ENCODE measurements around the gene C19orf18.
"Not testable (repeated sequence)": the region's sequence is repeated elsewhere in the genome, so short reads cannot be mapped to it uniquely, and the experiment has no call there.

C19orf18 gene

GRCh38 chr19:57974434-57974833, at the start of gene C19orf18:
Gene C19orf18 (minus strand): TSS chr19:57974534. CDS start chr19:57974432, 102 bp downstream.
- Mint-ChIP-seq H3K27me3 (no peaks in the 10 kb centered on the region), H3K4me3 (no peak within 1 kb of the TSS), H3K4me1 (no peaks in the 10 kb centered on the region), H3K27ac (no peak within 1 kb of the TSS), H3K36me3 (ENCODE audit: low read depth) (peaks cover 69% of the 10 kb centered on the region), H3K9me3 (peaks cover 70% of the 10 kb centered on the region)
- ATAC-seq (no peak), DNase-seq (no peak)

DNA sequence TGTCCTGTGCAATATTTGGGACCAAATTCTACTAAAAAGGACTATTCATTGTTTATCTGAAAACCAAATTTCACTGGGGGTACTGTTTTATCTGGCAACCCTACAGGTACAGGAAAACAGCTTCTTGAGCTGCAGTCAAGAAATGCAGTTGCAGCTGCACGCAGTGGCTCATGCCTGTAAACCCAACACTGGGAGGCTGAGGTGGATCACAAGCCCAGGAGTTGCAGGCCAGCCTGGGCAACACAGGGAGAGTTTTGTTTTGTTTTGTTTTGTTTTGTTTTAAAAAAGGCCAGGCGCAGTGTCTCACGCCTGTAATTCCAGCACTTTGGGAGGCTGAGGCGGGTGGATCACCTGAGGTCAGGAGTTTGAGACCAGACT, 47.9 kb upstream of the C19orf18 start:
- no peak overlapping the region for H3K27ac Mint-ChIP-seq
- no peak overlapping the region for H3K4me3 Mint-ChIP-seq
- H3K9me3 Mint-ChIP-seq = peaks cover 43% of the 10 kb centered on the region
- peaks cover 1% of the 10 kb centered on the region for H3K36me3 Mint-ChIP-seq (ENCODE audit: low read depth)
- ATAC-seq = no peak
- H3K27me3 Mint-ChIP-seq = no peaks in the 10 kb centered on the region
- DNase-seq = no peak
- no peaks in the 10 kb centered on the region for H3K4me1 Mint-ChIP-seq

DNA sequence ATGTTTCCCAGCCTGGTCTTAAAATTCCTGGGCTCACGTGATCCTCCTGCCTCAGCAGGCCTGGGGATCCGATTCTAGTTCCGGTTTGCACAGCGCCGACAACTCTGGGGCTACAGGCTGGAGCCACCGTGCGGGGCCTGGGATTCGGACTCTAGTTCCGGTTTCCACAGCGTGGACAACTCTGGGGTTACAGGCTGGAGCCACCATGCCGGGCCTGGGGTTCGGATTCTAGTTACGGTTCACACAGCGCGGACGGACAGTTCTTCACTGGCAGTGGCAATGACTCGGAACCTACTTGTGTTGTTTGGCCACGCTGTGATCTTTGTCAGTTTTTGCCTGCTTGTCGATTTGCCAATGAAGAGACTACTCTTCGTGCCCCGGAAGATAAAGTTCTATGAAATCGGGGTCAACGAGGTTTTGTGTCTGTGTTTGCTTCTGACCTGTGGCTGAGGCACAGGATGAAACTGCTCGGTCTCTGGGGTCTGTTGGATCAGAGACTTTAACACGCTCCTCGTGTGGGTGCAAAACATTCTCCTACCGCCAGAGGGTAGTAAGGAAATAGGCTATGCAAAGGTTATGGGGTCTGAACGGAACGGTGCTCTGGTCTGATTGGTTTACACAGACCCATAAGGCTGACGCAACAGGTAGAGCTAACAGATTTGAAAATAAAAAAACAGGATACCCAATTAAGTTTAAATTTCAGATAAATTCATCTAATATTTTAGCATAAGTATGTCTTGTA, 47.4 kb upstream of the C19orf18 start:
- DNase-seq (peak; percentile 42), ATAC-seq (peak; percentile 69)
- H3K9me3 Mint-ChIP-seq = peaks cover 43% of the 10 kb centered on the region
- H3K27me3 Mint-ChIP-seq = no peaks in the 10 kb centered on the region
- H3K4me1 Mint-ChIP-seq = no peaks in the 10 kb centered on the region
- H3K27ac Mint-ChIP-seq = no peak overlapping the region
- H3K4me3 Mint-ChIP-seq = no peak overlapping the region
- peaks cover 1% of the 10 kb centered on the region for H3K36me3 Mint-ChIP-seq (ENCODE audit: low read depth)

- DNase-seq (no peak), ATAC-seq (no peak)
- Mint-ChIP-seq H3K36me3 (ENCODE audit: low read depth) (no peaks in the 10 kb centered on the region), H3K4me3 (no peak overlapping the region), H3K4me1 (no peaks in the 10 kb centered on the region), H3K27me3 (peaks cover 4% of the 10 kb centered on the region), H3K27ac (no peak overlapping the region), H3K9me3 (peaks cover 42% of the 10 kb centered on the region)
Measured at GRCh38 chr19:58020129-58020528, 45.8 kb upstream of the C19orf18 start.

- peaks cover 4% of the 10 kb centered on the region for H3K27me3 Mint-ChIP-seq
- ATAC-seq = no peak
- peaks cover 17% of the 10 kb centered on the region for H3K36me3 Mint-ChIP-seq (ENCODE audit: low read depth)
- H3K27ac Mint-ChIP-seq = no peak overlapping the region
- DNase-seq = no peak
- H3K9me3 Mint-ChIP-seq = peaks cover 49% of the 10 kb centered on the region
- peaks cover under 1% of the 10 kb centered on the region for H3K4me1 Mint-ChIP-seq
- no peak overlapping the region for H3K4me3 Mint-ChIP-seq
Measured at GRCh38 chr19:58014141-58014540, 39.8 kb upstream of the C19orf18 start.

- H3K27ac Mint-ChIP-seq = no peak overlapping the region
- peak overlapping the region; percentile 18 for H3K4me3 Mint-ChIP-seq
- peaks cover 4% of the 10 kb centered on the region for H3K4me1 Mint-ChIP-seq
- H3K9me3 Mint-ChIP-seq = peaks cover 60% of the 10 kb centered on the region
- DNase-seq (no peak), ATAC-seq (no peak)
- H3K27me3 Mint-ChIP-seq = no peaks in the 10 kb centered on the region
- peaks cover 45% of the 10 kb centered on the region for H3K36me3 Mint-ChIP-seq (ENCODE audit: low read depth)
Measured at GRCh38 chr19:58010507-58010906, 36.2 kb upstream of the C19orf18 start.

GRCh38 chr19:58009666-58010301, 35.5 kb upstream of the C19orf18 start:
- peaks cover 49% of the 10 kb centered on the region for H3K36me3 Mint-ChIP-seq (ENCODE audit: low read depth)
- ATAC-seq (peak; percentile 57), DNase-seq (peak; percentile 59)
- H3K9me3 Mint-ChIP-seq = peaks cover 63% of the 10 kb centered on the region
- H3K27ac Mint-ChIP-seq = no peak overlapping the region
- H3K4me3 Mint-ChIP-seq = peak overlapping the region; percentile 46
- H3K27me3 Mint-ChIP-seq = no peaks in the 10 kb centered on the region
- H3K4me1 Mint-ChIP-seq = peaks cover 4% of the 10 kb centered on the region

DNA sequence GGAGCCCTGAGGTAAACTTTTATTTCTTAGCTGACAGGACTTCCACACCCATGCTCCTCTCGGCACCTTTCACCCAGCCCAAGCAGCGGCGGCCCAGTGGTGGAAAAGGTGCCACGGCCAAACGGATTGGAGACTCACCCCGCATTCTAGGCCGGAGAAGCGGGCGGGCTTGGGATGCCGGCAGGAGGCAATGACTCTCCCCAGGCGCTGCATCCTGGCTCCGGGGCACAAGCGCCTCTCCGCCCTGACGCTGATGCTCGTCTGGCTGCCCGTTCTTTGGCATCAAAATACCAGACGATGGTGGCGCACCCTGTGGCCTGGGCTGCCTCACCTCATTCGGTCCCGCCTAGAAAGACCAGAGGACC, 34.9 kb upstream of the C19orf18 start:
- DNase-seq = no peak
- ATAC-seq = no peak
- Mint-ChIP-seq H3K9me3 (peaks cover 67% of the 10 kb centered on the region), H3K36me3 (ENCODE audit: low read depth) (peaks cover 51% of the 10 kb centered on the region), H3K27me3 (no peaks in the 10 kb centered on the region), H3K4me3 (peak overlapping the region; percentile 46), H3K4me1 (peaks cover 9% of the 10 kb centered on the region), H3K27ac (no peak overlapping the region)

DNA sequence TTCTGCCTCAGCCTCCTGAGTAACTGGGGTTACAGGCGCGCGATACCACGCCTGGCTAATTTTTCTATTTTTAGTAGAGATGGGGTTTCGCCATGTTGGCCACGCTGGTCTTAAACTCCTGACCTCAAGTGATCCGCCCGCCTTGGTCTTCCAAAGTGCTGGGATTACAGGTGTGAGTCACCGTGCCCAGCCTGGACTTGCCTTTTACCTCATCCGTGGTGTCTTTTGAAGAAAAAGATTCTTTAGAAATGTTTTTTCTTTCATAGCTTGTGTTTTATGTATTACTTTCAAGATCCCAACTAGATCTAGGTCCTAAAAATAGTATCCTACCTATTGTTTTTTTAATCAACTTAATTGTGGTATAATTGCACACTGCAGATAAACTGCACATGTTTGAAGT, 34.5 kb upstream of the C19orf18 start:
- H3K27ac Mint-ChIP-seq, DNase-seq, ATAC-seq, H3K27me3 Mint-ChIP-seq: not testable (repeated sequence)
- H3K4me3 Mint-ChIP-seq = peak overlapping the region; percentile 46
- H3K4me1 Mint-ChIP-seq = peaks cover 13% of the 10 kb centered on the region
- H3K9me3 Mint-ChIP-seq = peaks cover 71% of the 10 kb centered on the region
- peaks cover 55% of the 10 kb centered on the region for H3K36me3 Mint-ChIP-seq (ENCODE audit: low read depth)

- Mint-ChIP-seq H3K4me1 (peaks cover 23% of the 10 kb centered on the region), H3K27me3 (no peaks in the 10 kb centered on the region), H3K9me3 (peaks cover 64% of the 10 kb centered on the region), H3K4me3 (no peak overlapping the region), H3K36me3 (ENCODE audit: low read depth) (peaks cover 67% of the 10 kb centered on the region), H3K27ac (no peak overlapping the region)
- DNase-seq = no peak
- ATAC-seq = no peak
Measured at GRCh38 chr19:58007285-58007684, 33.0 kb upstream of the C19orf18 start.

- H3K27ac Mint-ChIP-seq = peak overlapping the region; percentile 86
- peaks cover 88% of the 10 kb centered on the region for H3K36me3 Mint-ChIP-seq (ENCODE audit: low read depth)
- peaks cover 36% of the 10 kb centered on the region for H3K4me1 Mint-ChIP-seq
- no peaks in the 10 kb centered on the region for H3K27me3 Mint-ChIP-seq
- DNase-seq (no peak), ATAC-seq (no peak)
- peak overlapping the region; percentile 82 for H3K4me3 Mint-ChIP-seq
- H3K9me3 Mint-ChIP-seq = peaks cover 69% of the 10 kb centered on the region
Measured at GRCh38 chr19:58003174-58003828, 29.0 kb upstream of the C19orf18 start.

GRCh38 chr19:58002384-58003173, 28.2 kb upstream of the C19orf18 start, which contains the start of gene ZNF606:
Gene ZNF606 (minus strand): TSS chr19:58002820. CDS start chr19:58001319, 1,501 bp downstream.
- Mint-ChIP-seq H3K4me3 (peak within 1 kb of the TSS; percentile 82), H3K27me3 (no peaks in the 10 kb centered on the region), H3K36me3 (ENCODE audit: low read depth) (peaks cover 91% of the 10 kb centered on the region), H3K9me3 (peaks cover 70% of the 10 kb centered on the region), H3K27ac (peak within 1 kb of the TSS; percentile 86), H3K4me1 (peaks cover 36% of the 10 kb centered on the region)
- ATAC-seq (peak; percentile 97), DNase-seq (peak; percentile 83)

DNA sequence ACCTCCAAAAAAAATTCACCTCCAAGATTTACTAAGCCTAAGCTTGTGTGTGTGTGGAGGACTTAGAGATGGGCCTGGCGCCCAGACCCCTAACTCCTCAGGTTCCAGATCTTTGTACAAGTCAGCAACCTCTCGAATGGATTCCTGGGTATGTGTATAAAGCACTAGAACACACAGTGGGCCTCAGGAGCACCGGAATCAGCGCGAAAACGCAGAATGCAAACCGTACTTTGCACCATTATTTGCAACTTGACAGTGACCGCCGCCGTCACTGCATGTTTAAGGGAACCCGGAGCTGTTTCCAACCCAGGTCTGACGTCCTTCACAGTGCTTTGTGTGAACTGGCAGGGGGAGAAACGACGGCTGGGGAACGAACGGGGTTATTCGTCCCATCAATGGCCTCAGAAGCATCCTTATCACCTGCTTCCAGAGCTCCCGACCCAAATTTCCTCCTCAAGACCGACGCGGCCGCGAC, 27.6 kb upstream of the C19orf18 start:
- H3K4me3 Mint-ChIP-seq = peak overlapping the region; percentile 82
- DNase-seq = peak; percentile 12
- peaks cover 70% of the 10 kb centered on the region for H3K9me3 Mint-ChIP-seq
- peak overlapping the region; percentile 79 for H3K27ac Mint-ChIP-seq
- peaks cover 92% of the 10 kb centered on the region for H3K36me3 Mint-ChIP-seq (ENCODE audit: low read depth)
- peaks cover 36% of the 10 kb centered on the region for H3K4me1 Mint-ChIP-seq
- no peaks in the 10 kb centered on the region for H3K27me3 Mint-ChIP-seq
- ATAC-seq = peak; percentile 17

DNA sequence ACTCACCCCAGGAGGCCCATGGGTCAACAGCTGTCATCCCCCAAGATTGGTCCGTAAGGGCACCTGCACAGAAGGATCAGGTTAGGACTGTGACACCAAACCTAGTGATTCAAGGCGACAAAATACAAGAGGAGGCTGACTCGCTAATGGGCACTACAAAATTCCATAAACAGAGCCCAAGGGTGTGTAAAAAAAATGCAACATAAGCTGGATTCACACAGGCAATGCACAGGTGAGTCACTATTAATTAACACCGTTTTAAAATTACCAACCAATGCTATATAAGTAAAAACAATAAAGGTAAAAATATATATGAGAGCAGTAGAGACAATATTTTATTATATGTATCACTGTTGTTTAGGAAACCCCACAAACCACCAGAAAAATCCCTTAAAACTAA, 26.3 kb upstream of the C19orf18 start:
- Mint-ChIP-seq H3K4me1 (peaks cover 36% of the 10 kb centered on the region), H3K27ac (no peak overlapping the region), H3K9me3 (peaks cover 65% of the 10 kb centered on the region), H3K4me3 (no peak overlapping the region), H3K27me3 (no peaks in the 10 kb centered on the region), H3K36me3 (ENCODE audit: low read depth) (peaks cover 92% of the 10 kb centered on the region)
- DNase-seq = no peak
- no peak for ATAC-seq

Data from activated naive CD8-positive, alpha-beta T cell treated with anti-CD3 and anti-CD28 coated beads, Interleukin-2, amount 50 U/mL, for 24 hours (primary cell).